ENCODE measurements around the gene PLXNA2.

PLXNA2 gene

DNA sequence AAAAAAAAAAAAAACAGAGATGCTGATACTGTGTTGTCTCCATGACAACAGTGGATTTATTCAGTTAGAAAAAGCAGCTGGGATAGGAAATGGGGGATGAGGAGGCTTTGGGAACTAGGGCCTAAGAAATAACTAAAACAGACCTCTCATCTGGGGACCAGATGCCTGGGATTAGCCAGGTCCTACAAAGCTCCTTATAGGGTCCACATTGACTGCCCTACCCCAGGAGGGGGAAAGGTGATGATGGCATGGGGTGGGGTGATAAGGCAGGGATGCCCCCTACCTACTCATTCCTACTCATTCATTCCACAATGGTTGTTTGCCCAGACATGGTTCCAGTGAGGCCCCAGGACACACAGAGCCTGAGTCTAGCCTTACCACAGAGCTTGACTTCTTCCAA is 131.2 kb downstream of the PLXNA2 start:
- no peak overlapping the region for H3K4me3 ChIP-seq (ENCODE audit: low read length in 2 of 2)
- H3K9me3 ChIP-seq (replicated peaks in 1 of 2; ENCODE audit: control insufficient read depth in 2 of 2, insufficient read depth in 1 of 2, low read depth in 1 of 2, low read length in 2 of 2) = no peaks in the 10 kb centered on the region
- no peak overlapping the region for H4K91ac ChIP-seq (ENCODE audit: low read depth, low read length, poor library complexity)
- H3K27me3 ChIP-seq (ENCODE audit: control insufficient read depth in 3 of 3, insufficient read depth in 3 of 3, low read depth in 1 of 3, low read length in 3 of 3) = no peaks in the 10 kb centered on the region
- no peak overlapping the region for H2BK12ac ChIP-seq (ENCODE audit: low read length)
- H3K4me2 ChIP-seq (ENCODE audit: insufficient read depth, low read length, poor library complexity, severe bottlenecking) = no peak overlapping the region
- DNase-seq (ENCODE audit: low spot score) = no peak
- no peak overlapping the region for H3K23ac ChIP-seq (ENCODE audit: low read depth, low read length, poor library complexity)
- H2AFZ ChIP-seq (ENCODE audit: low read length) = no peak overlapping the region
- H3K4ac ChIP-seq (ENCODE audit: low read length) = no peak overlapping the region
- H3K4me1 ChIP-seq (ENCODE audit: control insufficient read depth in 2 of 2, insufficient read depth in 1 of 2, low read depth in 1 of 2, low read length in 2 of 2) = peaks cover 12 to 20% of the 10 kb centered on the region in 2 donors
- no peak overlapping the region for H3K18ac ChIP-seq (ENCODE audit: low read length)
- H2BK120ac ChIP-seq (ENCODE audit: low read depth, low read length) = no peak overlapping the region
- no peak overlapping the region for H3K9ac ChIP-seq (ENCODE audit: low read depth, low read length, poor library complexity)
- no peak overlapping the region for H2AK5ac ChIP-seq (ENCODE audit: low read depth, low read length)
- no peak overlapping the region for H4K8ac ChIP-seq (ENCODE audit: low read depth, low read length)
- H3K79me1 ChIP-seq (ENCODE audit: low read depth, low read length) = no peaks in the 10 kb centered on the region
- no peak overlapping the region for H3K14ac ChIP-seq (ENCODE audit: low read length)
- no peak overlapping the region for H2BK15ac ChIP-seq (ENCODE audit: low read length)
- no peak overlapping the region for H2BK5ac ChIP-seq (ENCODE audit: low read length)
- H3K36me3 ChIP-seq (replicated peaks in 1 of 2; ENCODE audit: control insufficient read depth in 2 of 2, insufficient read depth in 2 of 2, low read length in 2 of 2) = no peaks in the 10 kb centered on the region
- no peak overlapping the region for H3K27ac ChIP-seq (replicated peaks; ENCODE audit: low read length)

DNA sequence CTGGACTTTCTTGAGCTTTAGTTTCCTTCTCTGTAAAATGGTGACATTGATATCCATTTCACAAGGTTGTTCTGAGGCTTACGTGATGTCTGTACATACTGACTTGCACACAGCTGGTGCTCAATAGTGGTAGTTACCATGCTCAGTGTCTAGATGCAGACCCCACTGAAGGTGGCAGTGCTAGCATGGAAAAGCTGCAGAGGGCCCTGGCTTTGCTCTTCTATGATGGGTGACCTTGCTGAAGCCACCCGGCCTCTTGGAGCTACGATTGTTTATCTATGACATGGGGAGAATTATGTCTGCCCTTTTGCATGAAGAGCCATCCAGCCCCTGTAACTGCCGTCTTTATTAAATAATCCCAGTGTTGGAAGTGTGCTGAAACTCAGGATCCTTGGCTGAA is 131.8 kb downstream of the PLXNA2 start:
- no CpG with 5 or more reads among the region's 4 CpGs for WGBS, 2 donors (ENCODE audit: extremely low coverage in 2 of 2, insufficient read length in 2 of 2, insufficient replicate concordance in 1 of 2)
- H3K4me3 ChIP-seq (ENCODE audit: low read length in 2 of 2) = no peak overlapping the region
- H3K27me3 ChIP-seq (ENCODE audit: control insufficient read depth in 3 of 3, insufficient read depth in 3 of 3, low read depth in 1 of 3, low read length in 3 of 3) = no peaks in the 10 kb centered on the region
- H3K4ac ChIP-seq (ENCODE audit: low read length) = no peak overlapping the region
- H3K27ac ChIP-seq (replicated peaks; ENCODE audit: low read length) = no peak overlapping the region
- H3K14ac ChIP-seq (ENCODE audit: low read length) = no peak overlapping the region
- H2BK5ac ChIP-seq (ENCODE audit: low read length) = no peak overlapping the region
- no peaks in the 10 kb centered on the region for H3K36me3 ChIP-seq (replicated peaks in 1 of 2; ENCODE audit: control insufficient read depth in 2 of 2, insufficient read depth in 2 of 2, low read length in 2 of 2)
- no peak overlapping the region for H2AK5ac ChIP-seq (ENCODE audit: low read depth, low read length)
- no peak overlapping the region for H2BK120ac ChIP-seq (ENCODE audit: low read depth, low read length)
- H2BK12ac ChIP-seq (ENCODE audit: low read length) = no peak overlapping the region
- no peak overlapping the region for H3K18ac ChIP-seq (ENCODE audit: low read length)
- H3K79me1 ChIP-seq (ENCODE audit: low read depth, low read length) = no peaks in the 10 kb centered on the region
- H3K23ac ChIP-seq (ENCODE audit: low read depth, low read length, poor library complexity) = no peak overlapping the region
- H4K8ac ChIP-seq (ENCODE audit: low read depth, low read length) = no peak overlapping the region
- no peak overlapping the region for H4K91ac ChIP-seq (ENCODE audit: low read depth, low read length, poor library complexity)
- no peak overlapping the region for H3K9ac ChIP-seq (ENCODE audit: low read depth, low read length, poor library complexity)
- no peak for DNase-seq (ENCODE audit: low spot score)
- H2BK15ac ChIP-seq (ENCODE audit: low read length) = no peak overlapping the region
- no peaks in the 10 kb centered on the region for H3K9me3 ChIP-seq (replicated peaks in 1 of 2; ENCODE audit: control insufficient read depth in 2 of 2, insufficient read depth in 1 of 2, low read depth in 1 of 2, low read length in 2 of 2)
- H2AFZ ChIP-seq (ENCODE audit: low read length) = no peak overlapping the region
- peaks cover 12 to 20% of the 10 kb centered on the region in 2 donors for H3K4me1 ChIP-seq (ENCODE audit: control insufficient read depth in 2 of 2, insufficient read depth in 1 of 2, low read depth in 1 of 2, low read length in 2 of 2)
- H3K4me2 ChIP-seq (ENCODE audit: insufficient read depth, low read length, poor library complexity, severe bottlenecking) = no peak overlapping the region

DNA sequence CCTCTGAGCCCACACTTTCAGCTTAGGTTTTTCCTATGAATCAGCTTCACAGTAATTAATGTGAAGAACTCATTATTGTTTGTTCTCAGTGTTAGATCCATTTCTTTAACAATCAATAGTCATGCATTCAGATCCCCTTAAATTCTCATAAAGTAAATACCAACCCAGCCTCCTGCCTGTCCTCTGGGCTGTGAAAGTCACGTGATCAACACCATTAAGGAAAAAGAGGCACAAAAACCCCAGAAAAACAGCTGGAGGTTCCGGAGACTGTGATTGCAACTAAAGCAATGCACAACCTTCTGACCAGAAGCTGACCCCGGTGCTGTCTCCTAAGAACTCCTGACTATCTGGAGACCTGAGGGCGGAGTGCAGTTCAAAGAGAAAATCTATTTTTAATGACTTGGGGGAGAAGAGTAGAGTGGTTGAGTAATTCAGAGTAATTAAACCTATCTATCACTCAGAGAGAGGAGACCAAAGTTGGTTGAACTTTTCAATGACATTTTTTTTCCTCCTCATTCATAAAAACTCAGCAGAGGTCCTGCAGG is 132.5 kb downstream of the PLXNA2 start:
- Histone ChIP-seq H2BK5ac (ENCODE audit: low read length) (no peak overlapping the region), H3K27ac (replicated peaks; ENCODE audit: low read length) (no peak overlapping the region), H3K4me2 (ENCODE audit: insufficient read depth, low read length, poor library complexity, severe bottlenecking) (no peak overlapping the region), H3K14ac (ENCODE audit: low read length) (no peak overlapping the region), H2BK12ac (ENCODE audit: low read length) (no peak overlapping the region), H3K4ac (ENCODE audit: low read length) (no peak overlapping the region), H3K4me3 (ENCODE audit: low read length in 2 of 2) (no peak overlapping the region), H4K91ac (ENCODE audit: low read depth, low read length, poor library complexity) (no peak overlapping the region), H3K4me1 (ENCODE audit: control insufficient read depth in 2 of 2, insufficient read depth in 1 of 2, low read depth in 1 of 2, low read length in 2 of 2) (peaks cover 12 to 20% of the 10 kb centered on the region in 2 donors), H3K79me1 (ENCODE audit: low read depth, low read length) (no peaks in the 10 kb centered on the region), H2BK120ac (ENCODE audit: low read depth, low read length) (no peak overlapping the region), H3K27me3 (ENCODE audit: control insufficient read depth in 3 of 3, insufficient read depth in 3 of 3, low read depth in 1 of 3, low read length in 3 of 3) (no peaks in the 10 kb centered on the region), H2AK5ac (ENCODE audit: low read depth, low read length) (no peak overlapping the region), H2AFZ (ENCODE audit: low read length) (no peak overlapping the region), H3K18ac (ENCODE audit: low read length) (no peak overlapping the region), H3K9ac (ENCODE audit: low read depth, low read length, poor library complexity) (no peak overlapping the region), H3K9me3 (replicated peaks in 1 of 2; ENCODE audit: control insufficient read depth in 2 of 2, insufficient read depth in 1 of 2, low read depth in 1 of 2, low read length in 2 of 2) (no peaks in the 10 kb centered on the region), H2BK15ac (ENCODE audit: low read length) (no peak overlapping the region), H3K36me3 (replicated peaks in 1 of 2; ENCODE audit: control insufficient read depth in 2 of 2, insufficient read depth in 2 of 2, low read length in 2 of 2) (no peaks in the 10 kb centered on the region), H4K8ac (ENCODE audit: low read depth, low read length) (no peak overlapping the region), H3K23ac (ENCODE audit: low read depth, low read length, poor library complexity) (no peak overlapping the region)
- no peak for DNase-seq (ENCODE audit: low spot score)
- no CpG with 5 or more reads among the region's 4 CpGs for WGBS, 2 donors (ENCODE audit: extremely low coverage in 2 of 2, insufficient read length in 2 of 2, insufficient replicate concordance in 1 of 2)

DNA sequence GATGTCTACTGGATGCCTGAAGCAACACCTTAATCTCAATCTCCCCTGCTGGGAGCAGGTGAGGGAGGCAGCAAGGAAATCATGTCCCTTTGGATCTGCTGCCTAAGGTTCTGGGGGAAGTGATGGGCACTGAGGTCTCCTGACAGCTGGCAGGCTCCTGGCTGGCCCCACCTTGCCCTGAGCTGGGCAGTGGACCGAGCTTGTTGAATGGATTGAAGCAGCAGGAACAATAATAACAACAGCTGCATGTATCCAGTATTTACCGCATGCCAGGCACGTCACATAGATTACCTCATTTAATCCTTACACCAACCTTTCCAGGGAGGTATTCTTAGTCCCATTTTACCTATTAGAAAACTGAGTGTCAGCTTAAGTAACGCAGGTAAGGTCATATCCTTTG is 133.9 kb downstream of the PLXNA2 start:
- no peaks in the 10 kb centered on the region for H3K36me3 ChIP-seq (replicated peaks in 1 of 2; ENCODE audit: control insufficient read depth in 2 of 2, insufficient read depth in 2 of 2, low read length in 2 of 2)
- H2BK12ac ChIP-seq (ENCODE audit: low read length) = no peak overlapping the region
- no peak for DNase-seq (ENCODE audit: low spot score)
- peaks cover 19 to 34% of the 10 kb centered on the region in 2 donors for H3K4me1 ChIP-seq (ENCODE audit: control insufficient read depth in 2 of 2, insufficient read depth in 1 of 2, low read depth in 1 of 2, low read length in 2 of 2)
- H3K9ac ChIP-seq (ENCODE audit: low read depth, low read length, poor library complexity) = no peak overlapping the region
- H4K91ac ChIP-seq (ENCODE audit: low read depth, low read length, poor library complexity) = no peak overlapping the region
- no peak overlapping the region for H3K4me3 ChIP-seq (ENCODE audit: low read length in 2 of 2)
- H2AFZ ChIP-seq (ENCODE audit: low read length) = no peak overlapping the region
- peak overlapping the region; percentile 5 for H3K18ac ChIP-seq (ENCODE audit: low read length)
- no peak overlapping the region for H3K4me2 ChIP-seq (ENCODE audit: insufficient read depth, low read length, poor library complexity, severe bottlenecking)
- H3K23ac ChIP-seq (ENCODE audit: low read depth, low read length, poor library complexity) = no peak overlapping the region
- H3K27ac ChIP-seq (replicated peaks; ENCODE audit: low read length) = no peak overlapping the region
- H2AK5ac ChIP-seq (ENCODE audit: low read depth, low read length) = no peak overlapping the region
- H3K9me3 ChIP-seq (replicated peaks in 1 of 2; ENCODE audit: control insufficient read depth in 2 of 2, insufficient read depth in 1 of 2, low read depth in 1 of 2, low read length in 2 of 2) = no peaks in the 10 kb centered on the region
- no peak overlapping the region for H3K4ac ChIP-seq (ENCODE audit: low read length)
- no CpG with 5 or more reads among the region's 4 CpGs for WGBS, 2 donors (ENCODE audit: extremely low coverage in 2 of 2, insufficient read length in 2 of 2, insufficient replicate concordance in 1 of 2)
- no peak overlapping the region for H2BK120ac ChIP-seq (ENCODE audit: low read depth, low read length)
- H2BK5ac ChIP-seq (ENCODE audit: low read length) = no peak overlapping the region
- no peaks in the 10 kb centered on the region for H3K79me1 ChIP-seq (ENCODE audit: low read depth, low read length)
- H2BK15ac ChIP-seq (ENCODE audit: low read length) = no peak overlapping the region
- H4K8ac ChIP-seq (ENCODE audit: low read depth, low read length) = no peak overlapping the region
- H3K14ac ChIP-seq (ENCODE audit: low read length) = no peak overlapping the region
- no peaks in the 10 kb centered on the region for H3K27me3 ChIP-seq (ENCODE audit: control insufficient read depth in 3 of 3, insufficient read depth in 3 of 3, low read depth in 1 of 3, low read length in 3 of 3)

All from neuronal stem cell (in vitro differentiated cells).